Putamen (tissue), 1 donor: Measurements from ENCODE around the gene COL24A1.
"Not testable (repeated sequence)": the region's sequence is repeated elsewhere in the genome, so short reads cannot be mapped to it uniquely, and the experiment has no call there.

Experiments
- DNase-seq: peaks from one replicate; pipeline ENCODE4 v3.0.0-alpha.2; 2016; ENCODE audit warnings: low spot score

Gene COL24A1

GRCh38 chr1:86152887-86153286 is 3.7 kb downstream of the COL24A1 start:
- no peak for DNase-seq

GRCh38 chr1:86151427-86151826 is 5.1 kb downstream of the COL24A1 start:
- DNase-seq: no peak

GRCh38 chr1:86150553-86151055 is 6.0 kb downstream of the COL24A1 start:
- DNase-seq: no peak

- no peak for DNase-seq
Observed at GRCh38 chr1:86149591-86149990, 7.0 kb downstream of the COL24A1 start.

GRCh38 chr1:86147755-86148154 is 8.8 kb downstream of the COL24A1 start:
- DNase-seq: no peak

- no peak for DNase-seq
Observed at GRCh38 chr1:86146566-86146965, 10.0 kb downstream of the COL24A1 start.

- DNase-seq: no peak
Observed at GRCh38 chr1:86140281-86140880, 16.2 kb downstream of the COL24A1 start.

- no peak for DNase-seq
Observed at GRCh38 chr1:86138746-86139145, 17.8 kb downstream of the COL24A1 start.

- peak; percentile 56 for DNase-seq
Observed at GRCh38 chr1:86137436-86137835, 19.1 kb downstream of the COL24A1 start.

- DNase-seq: no peak
Observed at GRCh38 chr1:86119214-86119764, 37.3 kb downstream of the COL24A1 start.

- DNase-seq: no peak
Observed at GRCh38 chr1:86114816-86115400, 41.7 kb downstream of the COL24A1 start.

- DNase-seq: no peak
Observed at GRCh38 chr1:86114236-86114635, 42.3 kb downstream of the COL24A1 start.

GRCh38 chr1:86111590-86111989 is 45.0 kb downstream of the COL24A1 start:
- not testable (repeated sequence) for DNase-seq

GRCh38 chr1:86110451-86111129 is 46.0 kb downstream of the COL24A1 start:
- DNase-seq: no peak

GRCh38 chr1:86105533-86105866 is 51.1 kb downstream of the COL24A1 start:
- DNase-seq: no peak

- no peak for DNase-seq
Observed at GRCh38 chr1:86104606-86105532, 51.7 kb downstream of the COL24A1 start.

- DNase-seq: no peak
Observed at GRCh38 chr1:86101616-86102015, 55.0 kb downstream of the COL24A1 start.

GRCh38 chr1:86100401-86100800 is 56.2 kb downstream of the COL24A1 start:
- DNase-seq: no peak

GRCh38 chr1:86089765-86090164 is 66.8 kb downstream of the COL24A1 start:
- DNase-seq: no peak

- DNase-seq: no peak
Observed at GRCh38 chr1:86085741-86086409, 70.7 kb downstream of the COL24A1 start.

- no peak for DNase-seq
Observed at GRCh38 chr1:86084998-86085397, 71.6 kb downstream of the COL24A1 start.
